Suppressor macrophage (primary cell): ENCODE data around the gene GDF15.
"Not testable (repeated sequence)": the region's sequence is repeated elsewhere in the genome, so short reads cannot be mapped to it uniquely, and the experiment has no call there.

Experiments
- DNase-seq, 4 experiments: peaks; one replicate each; pipeline ENCODE4 v3.0.0-alpha.2; 2020 to 2022

GDF15 gene

DNA sequence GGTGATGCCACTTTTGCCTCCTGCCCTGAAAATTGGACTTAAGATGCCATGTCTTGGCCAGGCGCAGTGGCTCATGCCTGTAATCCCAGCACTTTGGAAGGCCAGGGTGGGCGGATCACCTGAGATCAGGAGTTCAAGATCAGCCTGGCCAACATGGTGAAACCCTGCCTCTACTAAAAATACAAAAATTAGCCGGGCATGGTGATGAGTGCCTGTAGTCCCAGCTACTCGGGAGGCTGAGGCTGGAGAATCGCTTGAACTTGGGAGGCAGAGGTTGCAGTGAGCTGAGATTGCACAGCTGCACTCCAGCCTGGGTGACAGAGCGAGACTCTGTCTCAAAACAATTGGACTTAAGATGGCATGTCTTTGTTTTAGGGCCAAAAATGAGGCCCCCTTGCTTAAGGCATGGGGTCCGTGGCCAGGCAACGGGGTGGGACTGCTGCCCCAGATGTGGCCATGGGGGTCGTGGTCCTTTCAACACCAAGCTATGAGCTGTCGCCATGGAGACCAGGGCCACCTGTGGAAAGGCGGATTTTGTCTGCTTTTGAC, 21.6 kb upstream of the GDF15 start:
- not testable (repeated sequence) for DNase-seq

DNA sequence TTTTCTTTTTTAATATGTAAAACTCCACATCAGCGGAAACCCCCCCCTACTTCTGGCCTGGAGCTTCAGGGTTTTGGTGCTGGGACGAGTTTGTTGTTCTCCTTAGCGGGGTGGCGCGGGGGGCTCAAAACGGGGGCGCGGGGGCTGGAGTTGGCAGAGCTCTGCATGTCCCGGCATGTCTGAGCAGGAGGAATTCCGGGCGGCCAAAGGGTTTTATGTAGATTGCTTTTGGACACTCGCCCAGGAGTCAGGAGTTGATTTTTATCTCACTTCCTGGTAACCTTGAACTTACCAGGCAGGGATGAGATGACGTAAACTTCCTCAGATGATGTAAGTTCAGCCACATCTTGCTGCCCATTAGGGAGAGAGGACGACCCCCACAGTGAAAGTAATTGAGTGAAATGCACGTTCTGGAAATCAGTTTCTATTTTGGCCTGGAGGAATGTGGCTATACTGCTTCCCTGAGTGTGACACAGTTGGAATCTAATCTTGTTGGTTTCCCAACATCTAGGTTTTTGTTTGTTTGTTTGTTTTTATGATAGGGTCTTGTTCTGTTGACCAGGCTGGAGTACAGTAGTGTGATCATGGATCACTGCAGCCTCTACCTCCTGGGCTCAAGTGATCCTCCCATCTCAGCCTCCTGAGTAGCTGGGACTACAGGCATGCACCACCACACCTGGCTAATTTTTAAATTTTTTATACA, 21.0 kb upstream of the GDF15 start:
- peak; percentile 86 to 94 (median 90) for DNase-seq

DNA sequence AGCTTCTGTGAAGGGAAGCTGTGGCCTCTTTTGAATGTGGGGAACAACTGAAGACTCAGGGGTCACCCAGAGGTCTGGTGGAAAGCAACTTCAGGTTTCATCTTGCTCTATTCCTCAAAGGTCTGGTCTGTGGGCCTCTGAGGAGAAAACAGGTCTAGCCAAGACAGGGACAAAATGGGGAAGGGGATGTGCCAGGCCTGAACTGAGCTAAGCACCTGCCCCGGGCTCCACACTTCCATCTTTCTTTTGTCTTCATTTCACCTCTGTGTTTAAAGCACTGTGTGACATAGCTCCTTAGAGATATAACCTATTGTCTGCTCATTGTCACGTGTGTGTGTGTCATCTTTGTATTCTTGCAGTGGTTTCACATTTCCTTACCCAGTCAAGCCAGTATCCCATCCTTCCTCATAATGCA, 19.9 kb upstream of the GDF15 start:
- peak; percentile 55 to 85 (median 76) for DNase-seq

DNA sequence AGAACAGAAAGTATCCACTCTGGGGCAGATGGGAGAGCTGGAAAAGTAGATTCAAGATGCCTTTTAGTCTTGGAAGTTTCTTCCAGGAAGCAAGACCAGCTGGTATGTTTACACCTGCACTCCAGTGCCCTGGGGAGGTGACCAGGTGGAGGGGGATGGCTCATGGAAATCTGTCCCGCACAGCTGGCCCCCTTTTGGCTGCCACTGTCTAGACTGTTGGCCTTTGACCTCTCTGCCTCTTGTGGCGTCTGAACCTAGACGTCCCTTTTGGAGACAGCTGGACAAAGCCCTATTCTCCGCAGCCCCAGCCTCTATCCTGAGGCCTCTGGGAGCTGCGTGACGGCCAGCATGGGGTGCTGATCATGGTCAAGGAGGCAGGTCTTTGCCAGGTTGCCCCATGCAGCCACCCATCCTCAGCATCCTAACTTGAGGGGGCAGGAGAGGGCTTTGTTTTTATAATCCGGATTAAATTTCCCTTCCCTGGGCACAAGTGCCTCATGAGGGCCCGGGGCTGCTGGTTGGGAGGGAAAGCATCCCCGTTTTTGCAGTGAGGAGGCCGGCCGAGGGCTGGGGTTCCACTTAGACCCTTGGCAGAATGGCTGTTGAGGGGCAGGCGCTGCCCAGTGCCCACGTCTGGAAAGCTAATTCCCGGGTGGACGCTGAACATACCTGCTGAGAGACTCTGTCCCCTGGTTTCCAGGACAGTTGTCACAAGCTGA, 17.3 kb upstream of the GDF15 start:
- DNase-seq, result no peak

DNA sequence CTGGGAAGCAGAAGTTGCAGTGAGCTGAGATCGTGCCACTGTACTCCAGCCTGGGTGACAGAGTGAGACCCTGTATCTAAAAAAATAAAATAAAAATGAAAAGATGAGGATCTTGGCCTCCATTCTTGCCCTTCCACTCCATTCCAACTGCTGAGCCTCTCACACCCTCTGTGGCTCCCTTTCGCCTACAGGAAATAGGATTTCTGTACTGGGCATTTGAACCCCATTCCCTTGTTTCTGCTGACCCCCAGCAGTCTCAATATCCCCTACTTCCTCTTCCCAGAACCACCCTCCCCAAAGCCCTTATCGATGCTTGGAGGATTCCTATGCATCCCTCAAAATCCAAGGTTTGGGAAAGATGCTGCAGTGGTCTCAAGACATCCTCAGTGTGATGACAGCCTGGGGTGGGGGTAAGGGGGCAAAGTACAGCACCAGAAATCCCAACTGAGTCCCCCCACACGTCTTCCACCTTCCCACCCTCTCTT, 12.5 kb upstream of the GDF15 start:
- peak in 1 of 4 experiments; percentile 22 for DNase-seq

DNA sequence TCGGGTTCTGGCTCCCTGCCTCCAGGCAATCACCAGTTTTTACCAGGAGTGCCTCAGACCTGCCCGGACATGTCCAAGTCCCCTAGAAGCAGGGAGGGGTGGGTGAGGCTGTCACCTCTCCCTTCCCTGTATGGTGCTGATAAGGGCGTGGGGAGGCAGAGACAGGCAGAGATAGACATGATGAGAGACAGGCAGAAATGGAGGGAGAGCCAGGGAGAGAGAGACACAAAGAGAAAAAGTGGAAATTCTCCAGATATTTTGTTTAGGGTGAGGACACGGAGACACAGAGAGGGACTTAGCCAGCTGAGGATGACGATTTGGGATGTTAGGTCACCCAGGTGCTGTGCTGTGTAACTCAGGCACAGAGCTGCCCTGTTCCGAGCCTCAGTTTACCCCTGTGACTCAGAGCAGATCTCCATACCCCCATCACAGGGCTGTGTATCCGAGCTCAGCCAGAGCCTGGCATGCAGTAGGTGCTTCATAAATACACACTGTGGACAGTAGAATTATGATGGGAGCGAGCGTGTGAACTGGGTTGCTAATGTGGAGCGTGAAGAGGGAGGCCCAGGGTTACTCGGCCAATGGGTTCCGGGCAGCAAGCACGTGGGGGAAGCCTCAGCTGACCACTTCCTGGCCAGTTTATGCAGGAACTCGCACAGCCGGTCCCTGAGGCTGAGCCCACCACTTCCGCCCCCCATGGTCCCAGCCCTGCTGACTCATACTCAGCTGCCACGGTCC, 11.9 kb upstream of the GDF15 start:
- DNase-seq, result peak; percentile 98 to 100 (median 99)

DNA sequence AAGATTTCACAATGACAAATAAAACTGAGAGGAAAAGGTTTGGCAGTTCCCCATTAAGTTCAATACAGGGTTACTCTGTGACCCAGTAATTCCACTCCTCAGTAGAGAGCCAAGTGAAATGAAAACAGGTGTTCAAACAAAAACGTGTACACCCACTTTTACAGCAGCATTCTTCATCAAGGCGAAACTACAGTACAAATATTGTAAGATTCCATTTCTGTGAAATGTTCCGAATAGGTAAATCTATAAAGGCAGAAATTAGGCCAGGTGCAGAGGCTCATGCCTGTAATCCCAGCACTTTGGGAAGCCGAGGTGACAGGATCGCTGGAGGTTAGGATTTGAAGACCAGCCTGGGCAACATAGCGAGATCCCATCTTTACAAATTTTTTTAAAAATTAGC, 8.9 kb upstream of the GDF15 start:
- peak in 1 of 4 experiments; percentile 0 for DNase-seq

DNA sequence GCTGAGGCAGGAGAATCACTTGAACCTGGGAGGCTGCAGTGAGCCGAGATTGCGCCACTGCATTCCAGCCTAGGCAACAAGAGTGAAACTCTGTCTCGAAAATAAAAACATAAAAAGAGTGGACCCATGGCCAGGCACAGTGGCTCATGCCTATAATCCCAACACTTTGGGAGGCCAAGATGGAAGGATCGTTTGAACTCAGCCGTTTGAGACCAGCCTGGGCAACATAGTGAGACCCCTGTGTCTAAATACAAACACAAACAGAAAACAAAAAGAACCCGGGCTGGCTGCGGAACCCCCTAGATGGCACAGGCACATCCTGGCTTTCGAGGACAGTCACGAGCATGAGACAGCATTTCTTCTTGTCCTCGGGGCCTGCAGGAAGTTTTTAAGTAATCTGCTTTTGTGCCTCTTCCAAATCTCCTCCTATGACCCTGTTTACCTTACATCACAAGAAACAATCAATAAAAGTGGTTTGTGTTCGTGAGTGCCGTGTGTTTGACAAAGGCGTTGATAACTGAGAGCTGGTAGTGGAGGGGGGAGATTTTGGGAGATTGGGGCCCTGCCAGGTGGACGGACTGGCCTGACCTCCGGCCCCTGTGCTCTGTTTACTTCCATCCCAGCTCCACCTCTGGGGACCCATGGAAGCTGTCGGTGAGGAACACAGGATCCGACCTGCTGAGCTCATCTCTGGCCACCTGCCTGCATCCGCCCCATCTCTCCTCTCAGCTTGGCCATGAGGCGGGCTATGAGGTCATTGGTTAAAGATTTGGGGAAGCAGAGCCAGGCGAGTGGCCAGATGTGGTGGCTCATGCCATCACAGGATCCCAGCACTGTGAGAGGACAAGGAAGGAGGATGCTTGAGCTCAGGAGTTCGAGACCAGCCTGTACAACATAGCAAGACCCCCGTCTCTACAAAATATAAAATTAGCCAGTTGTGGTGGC, 5.9 kb upstream of the GDF15 start:
- DNase-seq, result peak; percentile 84 to 90 (median 90)

DNA sequence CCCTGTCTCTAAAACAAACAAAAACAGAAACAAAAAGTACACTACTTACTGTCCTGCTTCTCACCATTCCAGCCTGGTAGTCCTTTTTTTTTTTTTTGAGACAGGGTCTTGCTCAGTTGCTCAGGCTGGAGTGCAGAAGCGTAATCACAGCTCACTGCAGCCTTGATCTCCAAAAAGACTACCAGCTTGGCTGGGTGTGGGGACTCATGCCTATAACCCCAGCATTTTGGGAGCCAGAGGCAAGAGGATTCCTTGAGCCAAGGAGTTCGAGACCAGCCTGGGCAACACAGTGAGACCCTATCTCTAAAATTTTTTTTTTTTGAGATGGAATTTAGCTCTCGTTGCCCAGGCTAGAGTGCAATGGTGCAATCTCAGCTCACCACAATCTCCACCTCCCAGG, 5.1 kb upstream of the GDF15 start:
- DNase-seq, result no peak

DNA sequence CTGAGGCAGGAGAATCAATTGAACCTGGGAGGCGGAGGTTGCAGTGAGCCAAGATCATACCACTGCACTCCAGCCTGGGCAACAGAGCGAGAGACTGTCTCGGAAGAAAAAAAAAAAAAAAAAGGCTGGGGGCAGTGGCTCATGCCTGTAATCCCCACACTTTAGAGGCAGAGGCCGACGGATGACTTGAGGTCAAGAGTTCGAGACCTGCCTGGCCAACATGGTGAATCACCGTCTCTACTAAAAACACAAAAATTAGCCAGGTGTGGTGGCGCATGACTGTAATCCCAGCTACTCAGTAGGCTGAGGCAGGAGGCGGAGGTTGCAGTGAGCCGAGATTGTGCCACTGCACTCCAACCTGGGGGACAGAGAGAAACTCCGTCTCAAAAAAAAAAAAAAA, 2.3 kb upstream of the GDF15 start:
- not testable (repeated sequence) for DNase-seq

DNA sequence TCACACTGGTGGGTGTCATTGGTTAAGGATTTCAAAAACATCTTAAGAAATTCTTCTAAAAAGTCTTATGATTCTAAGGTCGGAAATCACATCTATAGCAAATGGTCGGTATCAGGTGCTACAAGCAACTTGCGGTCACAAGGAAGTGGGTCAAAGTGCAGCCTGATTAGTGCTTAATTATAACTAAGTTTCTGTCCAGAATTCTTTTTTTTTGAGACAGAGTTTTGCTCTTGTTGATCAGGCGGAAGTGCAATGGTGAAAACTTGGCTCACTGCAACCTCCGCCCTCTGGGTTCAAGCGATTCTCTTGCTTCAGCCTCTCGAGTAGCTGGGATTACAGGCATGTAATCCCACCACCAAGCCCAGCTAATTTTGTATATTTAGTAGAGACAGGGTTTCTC, 1.2 kb upstream of the GDF15 start:
- no peak for DNase-seq

DNA sequence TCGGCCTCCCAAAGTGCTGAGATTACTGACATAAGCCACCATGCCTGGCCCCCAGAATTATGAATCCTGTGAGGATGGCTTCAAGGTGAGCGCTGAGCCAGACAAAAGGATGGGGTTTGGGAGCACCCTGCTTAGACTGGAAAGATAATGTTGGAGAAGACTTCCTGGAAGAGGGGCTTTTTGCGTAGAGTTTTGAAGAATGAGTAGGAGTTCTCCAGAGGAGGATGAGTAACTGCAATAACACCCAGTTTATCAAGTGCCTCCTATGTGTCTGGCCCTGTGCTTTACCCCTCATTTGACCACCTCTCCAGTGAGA, 641 bp upstream of the GDF15 start:
- DNase-seq, result no peak

DNA sequence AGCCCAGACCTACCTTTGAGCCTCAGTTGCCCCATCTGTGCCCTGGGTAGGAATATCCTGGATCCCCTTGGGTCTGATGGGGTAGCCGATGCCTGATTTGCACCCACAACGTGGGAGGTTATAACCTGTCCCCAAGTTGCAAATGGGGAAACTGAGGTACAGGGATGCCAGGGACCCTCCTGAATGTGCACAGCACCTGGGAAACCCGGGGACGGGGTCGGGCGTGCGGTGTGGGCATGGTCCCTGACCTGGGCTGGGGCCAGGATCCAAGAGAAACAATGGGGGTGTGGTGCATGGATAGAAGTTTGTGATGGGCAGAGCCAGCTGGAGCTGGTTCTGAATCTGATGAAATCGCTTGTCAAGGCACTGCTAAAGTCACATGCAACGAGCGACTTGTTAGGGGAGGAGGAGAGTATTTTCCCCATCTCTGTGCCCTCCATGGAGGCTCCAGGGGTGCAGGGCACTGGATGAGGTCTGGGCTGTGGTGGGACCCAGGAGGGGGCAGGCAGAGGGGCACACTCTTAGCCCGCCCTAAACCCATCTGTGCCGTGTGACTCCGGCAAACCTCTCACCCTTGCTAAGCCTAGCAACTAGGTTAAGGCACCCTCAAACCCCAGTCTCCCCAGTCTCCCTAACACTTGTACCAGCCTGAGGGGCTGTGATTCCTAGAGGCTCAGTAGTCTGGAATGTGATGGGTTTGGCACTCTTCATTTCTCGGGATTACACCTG, 749 bp downstream of the GDF15 start:
- DNase-seq, result peak; percentile 26 to 51 (median 48)

DNA sequence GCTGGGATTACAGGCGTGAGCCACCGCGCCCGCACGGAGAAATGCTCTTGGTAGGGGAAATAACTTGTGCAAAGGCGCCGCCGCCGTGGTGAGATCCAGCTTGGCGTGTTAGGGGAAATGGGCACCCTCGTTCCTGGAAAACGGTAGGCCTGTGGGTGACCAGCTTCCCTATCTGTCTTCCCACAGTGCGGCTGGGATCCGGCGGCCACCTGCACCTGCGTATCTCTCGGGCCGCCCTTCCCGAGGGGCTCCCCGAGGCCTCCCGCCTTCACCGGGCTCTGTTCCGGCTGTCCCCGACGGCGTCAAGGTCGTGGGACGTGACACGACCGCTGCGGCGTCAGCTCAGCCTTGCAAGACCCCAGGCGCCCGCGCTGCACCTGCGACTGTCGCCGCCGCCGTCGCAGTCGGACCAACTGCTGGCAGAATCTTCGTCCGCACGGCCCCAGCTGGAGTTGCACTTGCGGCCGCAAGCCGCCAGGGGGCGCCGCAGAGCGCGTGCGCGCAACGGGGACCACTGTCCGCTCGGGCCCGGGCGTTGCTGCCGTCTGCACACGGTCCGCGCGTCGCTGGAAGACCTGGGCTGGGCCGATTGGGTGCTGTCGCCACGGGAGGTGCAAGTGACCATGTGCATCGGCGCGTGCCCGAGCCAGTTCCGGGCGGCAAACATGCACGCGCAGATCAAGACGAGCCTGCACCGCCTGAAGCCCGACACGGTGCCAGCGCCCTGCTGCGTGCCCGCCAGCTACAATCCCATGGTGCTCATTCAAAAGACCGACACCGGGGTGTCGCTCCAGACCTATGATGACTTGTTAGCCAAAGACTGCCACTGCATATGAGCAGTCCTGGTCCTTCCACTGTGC, 2.4 kb downstream of the GDF15 start:
- peak; percentile 94 to 96 (median 94) for DNase-seq

DNA sequence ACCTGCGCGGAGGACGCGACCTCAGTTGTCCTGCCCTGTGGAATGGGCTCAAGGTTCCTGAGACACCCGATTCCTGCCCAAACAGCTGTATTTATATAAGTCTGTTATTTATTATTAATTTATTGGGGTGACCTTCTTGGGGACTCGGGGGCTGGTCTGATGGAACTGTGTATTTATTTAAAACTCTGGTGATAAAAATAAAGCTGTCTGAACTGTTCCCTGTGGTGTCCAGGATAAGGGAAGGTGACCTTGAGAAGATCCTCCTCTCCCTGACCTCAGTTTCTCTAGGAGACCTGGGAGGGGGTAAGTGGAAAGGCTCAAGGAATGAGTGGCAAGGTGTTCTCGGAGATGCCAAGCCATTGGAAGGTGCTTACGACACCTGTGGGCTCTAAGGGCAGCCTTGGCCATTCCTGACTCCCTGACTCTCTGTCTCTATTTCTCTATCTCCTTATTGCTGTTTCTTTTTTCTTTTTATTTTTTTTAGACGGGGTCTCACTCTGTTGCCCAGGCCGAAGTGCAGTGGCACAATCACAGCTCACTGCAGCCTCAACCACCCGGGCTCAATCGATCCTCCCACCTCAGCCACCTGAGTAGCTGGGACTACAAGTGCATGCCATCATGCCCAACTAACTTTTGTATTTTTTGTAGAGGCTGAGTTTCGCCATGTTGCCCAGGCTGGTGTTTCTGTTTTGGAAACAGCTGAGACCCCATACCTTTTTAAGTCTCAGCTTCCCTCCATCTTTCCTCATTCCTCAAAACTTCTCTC, 3.2 kb downstream of the GDF15 start:
- DNase-seq, result no peak

DNA sequence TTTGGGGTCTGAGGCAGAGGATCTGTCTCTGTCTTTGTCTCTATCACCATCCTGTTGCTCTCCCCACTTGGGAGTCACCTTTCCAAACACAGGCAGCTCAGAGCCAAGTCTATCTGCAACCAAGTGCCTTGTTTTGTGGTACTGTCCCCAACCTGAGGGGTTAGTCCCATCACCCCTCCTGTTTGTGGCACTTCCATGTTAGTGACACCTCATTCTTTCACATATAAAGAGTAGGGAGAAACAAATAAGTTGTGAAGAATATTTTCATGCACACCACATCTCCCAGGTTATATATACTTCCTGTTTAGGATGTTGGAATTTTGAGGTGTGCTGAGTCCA, 3.7 kb downstream of the GDF15 start:
- DNase-seq, result no peak

DNA sequence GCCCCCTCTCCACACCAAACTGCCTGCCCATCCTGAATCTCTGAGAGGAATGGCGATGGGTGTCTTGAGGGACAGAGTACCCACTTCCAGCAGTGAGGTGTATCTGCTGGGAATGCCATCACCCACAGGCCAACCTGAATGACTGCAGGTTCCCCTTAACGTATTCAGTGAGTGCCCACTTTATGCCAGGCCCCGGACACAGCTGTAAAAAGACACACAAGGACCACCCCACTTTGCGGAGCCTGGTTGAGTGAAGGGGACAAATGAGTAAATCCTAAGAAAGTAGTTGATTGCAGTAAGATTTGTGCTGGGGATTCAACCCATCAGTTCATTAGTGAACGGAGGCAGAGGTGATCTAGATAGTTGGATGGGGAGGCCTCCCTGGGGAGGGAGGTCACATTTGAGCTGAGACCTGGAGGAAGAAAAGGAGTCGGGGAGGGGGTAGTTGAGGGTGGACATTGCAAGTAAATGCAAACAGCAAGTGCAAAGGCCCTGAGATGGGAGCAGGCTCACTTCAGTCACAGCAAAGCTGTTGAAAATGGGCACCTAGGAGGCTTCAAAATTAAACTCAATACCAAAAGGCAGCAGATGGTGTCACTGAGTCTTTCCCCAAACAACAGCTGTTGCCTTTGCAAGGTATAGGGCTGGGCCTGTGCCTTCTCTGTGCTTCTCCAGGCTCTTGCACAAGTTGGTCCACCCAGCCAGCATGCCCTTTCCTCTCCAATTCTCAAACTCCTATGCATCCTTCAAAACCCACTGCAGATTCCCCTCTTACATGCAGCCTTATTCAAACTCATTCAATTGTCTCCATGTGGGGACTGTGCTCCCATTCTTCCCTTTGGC, 4.3 kb downstream of the GDF15 start:
- peak in 1 of 4 experiments; percentile 21 for DNase-seq

DNA sequence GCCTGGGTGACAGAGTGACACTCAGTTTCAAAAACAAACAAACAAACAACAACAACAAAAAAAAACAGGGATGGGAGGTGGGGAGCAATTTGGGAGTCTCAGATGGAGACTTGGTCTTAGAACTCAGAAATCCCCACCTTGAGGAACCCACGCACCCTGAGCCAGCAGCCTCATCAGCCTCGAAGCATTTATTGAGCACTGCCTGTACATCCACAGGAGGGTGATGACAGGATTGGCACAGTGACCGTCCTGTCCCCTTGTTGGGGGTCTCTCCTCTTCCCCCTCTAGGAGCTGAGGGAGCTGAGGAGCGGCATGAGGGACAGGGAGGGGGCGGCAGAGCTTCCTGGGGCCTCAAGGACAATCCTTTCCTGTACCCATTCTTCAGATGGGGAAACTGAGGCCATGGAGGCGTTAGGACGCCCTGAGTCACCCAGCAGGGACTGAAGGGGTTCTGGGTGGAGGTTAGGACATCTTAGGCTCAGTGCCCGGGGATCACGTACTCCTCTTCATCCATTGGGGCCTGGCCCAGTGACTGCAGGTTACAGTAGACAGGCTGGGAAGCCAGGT, 5.6 kb downstream of the GDF15 start:
- no peak for DNase-seq
